ENCODE measurements around the gene ZFP69B. TPM values are rescaled to one million over a fixed set of nuclear protein-coding genes. Genes with fewer than 3 reads are reported as not detected.
"Not testable (repeated sequence)": the region's sequence is repeated elsewhere in the genome, so short reads cannot be mapped to it uniquely, and the experiment has no call there.

ZFP69B gene
- total RNA-seq, 2 donors from 2014 or later, result 1.6 to 2.6 TPM

DNA sequence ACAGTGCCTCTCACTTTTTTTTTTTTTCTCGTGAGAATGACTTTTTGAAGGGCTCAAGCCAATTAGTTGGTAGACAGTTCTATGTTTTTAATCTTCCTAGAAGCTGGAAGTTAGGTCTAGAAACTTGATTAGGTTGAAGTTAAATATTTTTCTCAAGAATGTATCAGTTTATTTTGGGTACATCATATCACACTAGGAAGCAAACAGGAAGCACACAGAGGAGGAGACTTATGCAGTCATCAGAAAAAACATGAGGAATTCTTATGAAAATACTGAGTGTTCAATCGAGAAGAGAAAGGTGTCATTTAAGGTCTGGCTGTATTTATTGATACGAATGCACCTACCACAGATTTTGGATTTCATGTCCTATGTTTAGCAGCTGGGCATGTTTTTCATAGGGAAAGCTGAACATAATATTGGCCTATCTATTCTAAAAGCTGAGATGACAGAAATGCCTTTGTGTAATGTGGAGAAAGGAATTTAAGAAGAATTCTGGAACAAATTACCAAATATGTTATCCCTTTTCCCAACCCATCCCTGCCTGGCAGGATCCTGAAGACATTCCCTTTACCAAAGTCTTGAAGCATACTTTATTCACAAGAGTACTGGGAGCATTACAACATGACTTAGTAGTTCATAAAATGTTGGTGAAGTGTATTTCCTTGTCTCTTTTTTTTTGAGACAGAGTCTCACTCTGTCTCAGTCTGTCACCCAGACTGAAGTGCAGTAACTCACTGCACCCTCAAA lies 17.5 kb upstream of the ZFP69B start:
- DNase-seq (ENCODE audit: low spot score), result no peak
- intact Hi-C loops (cut with DNase I), result no loop called here

DNA sequence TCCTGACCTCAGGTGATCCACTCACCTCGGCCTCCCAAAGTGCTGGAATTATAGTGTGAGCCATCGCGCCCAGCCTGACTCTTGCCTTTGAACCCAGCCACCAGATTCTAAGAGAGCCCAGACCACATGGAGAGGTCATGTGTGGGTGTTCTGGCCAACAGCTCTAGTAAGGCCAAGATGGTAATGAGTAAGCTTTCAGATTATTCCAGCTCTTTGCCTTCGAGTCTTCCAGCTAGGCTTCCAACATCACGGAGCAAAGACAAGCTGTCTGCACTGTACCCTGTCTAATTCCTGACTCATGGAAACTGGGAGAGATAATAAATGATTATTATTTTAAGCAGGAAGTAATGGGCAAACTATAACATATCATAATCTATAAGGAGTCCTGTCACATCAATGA lies 14.8 kb upstream of the ZFP69B start:
- intact Hi-C loops (cut with DNase I), result no loop called here
- DNase-seq (ENCODE audit: low spot score), result no peak

DNA sequence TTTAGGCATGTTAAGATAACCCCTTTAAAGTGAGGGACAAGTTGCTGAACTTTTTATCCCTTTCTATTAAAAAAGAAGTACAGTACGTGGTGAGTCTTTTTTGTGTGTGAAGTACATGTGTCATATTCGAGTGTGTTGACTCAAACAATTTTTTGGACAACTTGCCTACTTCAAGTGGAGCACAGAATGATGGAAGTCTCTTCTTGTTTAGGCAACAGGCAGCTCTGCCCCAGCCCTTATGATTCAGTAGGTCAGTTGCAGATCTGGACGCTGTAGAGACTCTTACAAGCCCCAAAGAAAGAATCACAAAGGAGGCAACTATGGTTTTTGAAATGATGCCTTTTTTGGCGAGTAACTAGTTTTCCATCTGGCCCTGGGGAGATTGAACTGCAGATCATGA lies 14.4 kb upstream of the ZFP69B start:
- DNase-seq (ENCODE audit: low spot score), result no peak
- intact Hi-C loops (cut with DNase I), result no loop called here

DNA sequence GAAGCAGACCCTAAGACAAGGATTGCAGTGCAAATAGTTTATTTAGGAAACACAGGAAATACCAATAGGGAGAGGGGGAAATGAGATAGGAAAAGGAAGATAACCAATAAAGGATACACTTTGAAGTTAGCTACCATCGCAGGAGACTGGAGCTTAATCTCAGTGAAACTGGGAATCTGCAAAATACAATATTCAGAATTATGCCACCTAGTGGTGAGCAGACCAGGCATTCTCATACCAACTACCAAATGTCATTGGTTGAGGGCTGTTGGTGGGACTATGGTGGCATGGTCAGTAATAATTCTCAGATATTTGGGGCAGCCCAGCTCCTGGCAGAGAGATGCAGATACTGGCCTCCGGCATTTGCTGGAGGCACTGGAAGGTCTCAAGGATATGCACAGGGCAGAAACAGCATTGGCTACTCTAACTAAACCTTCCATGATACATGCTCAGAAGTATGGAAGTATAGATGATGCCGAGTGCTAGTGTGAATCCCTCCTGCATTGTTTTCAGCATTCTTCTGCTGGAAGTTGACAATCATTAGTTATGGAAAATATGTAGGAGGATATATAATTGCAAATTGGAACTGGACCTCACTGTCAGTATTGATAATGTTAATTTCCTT lies 11.8 kb upstream of the ZFP69B start:
- DNase-seq (ENCODE audit: low spot score), result no peak
- intact Hi-C loops (cut with DNase I), result no loop called here

DNA sequence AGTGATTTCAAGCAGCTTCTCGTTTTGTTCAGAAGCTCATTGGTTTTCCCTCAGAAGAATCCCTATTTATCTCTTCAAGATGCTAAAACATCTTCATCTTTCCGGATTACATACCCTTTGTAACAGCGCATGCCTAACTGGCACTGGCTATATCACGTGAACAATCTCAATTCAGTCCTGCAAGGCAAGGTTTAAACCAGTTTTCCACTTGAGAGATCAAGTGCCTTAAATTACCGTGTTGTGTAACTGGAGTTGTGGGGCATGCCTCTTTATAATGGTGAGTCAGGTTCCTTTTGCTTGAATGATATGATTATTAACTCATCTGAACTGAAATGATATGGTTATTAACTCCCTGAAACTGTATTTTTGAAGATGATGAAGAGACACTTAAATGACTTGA lies 11.0 kb upstream of the ZFP69B start:
- intact Hi-C loops (cut with DNase I), result no loop called here

DNA sequence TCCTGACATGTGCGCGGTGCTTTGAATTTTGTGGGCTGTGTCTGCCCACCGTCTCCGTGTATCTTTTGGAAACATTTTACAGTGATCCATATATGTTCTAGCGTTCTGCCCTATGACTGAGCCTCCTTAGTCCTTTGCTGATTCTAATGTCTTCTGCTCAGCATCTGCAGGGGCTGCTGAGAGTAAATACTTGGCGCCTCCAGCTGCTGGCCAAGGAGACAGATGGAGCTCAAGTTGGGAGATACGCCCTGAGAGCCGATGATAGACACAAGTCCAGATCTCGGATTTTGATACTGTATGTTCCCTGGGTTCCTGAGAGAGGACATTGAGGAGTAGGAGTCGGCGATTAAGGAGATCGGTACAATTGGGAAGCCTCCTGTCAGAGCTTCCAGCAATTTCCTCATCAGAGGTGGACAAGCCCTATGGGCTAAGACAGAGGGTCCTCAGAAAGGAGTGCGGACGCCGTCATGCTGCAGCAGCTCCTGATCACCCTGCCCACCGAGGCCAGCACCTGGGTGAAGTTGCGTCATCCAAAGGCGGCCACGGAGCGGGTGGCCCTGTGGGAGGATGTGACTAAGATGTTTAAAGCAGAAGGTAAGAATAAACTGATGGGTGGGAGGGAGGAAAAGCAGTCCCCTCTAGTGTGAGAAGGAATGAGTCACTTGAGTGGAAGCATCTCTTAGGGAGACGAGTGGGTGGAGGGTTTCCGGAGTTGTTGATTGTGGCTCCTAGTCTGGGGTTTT lies 390 bp downstream of the ZFP69B start:
- DNase-seq (ENCODE audit: low spot score), result no peak
- intact Hi-C loops (cut with DNase I), result no loop called here

More for the DNA sequence above, 11.0 kb upstream of the ZFP69B start:
- no peak for DNase-seq (ENCODE audit: low spot score)

DNA sequence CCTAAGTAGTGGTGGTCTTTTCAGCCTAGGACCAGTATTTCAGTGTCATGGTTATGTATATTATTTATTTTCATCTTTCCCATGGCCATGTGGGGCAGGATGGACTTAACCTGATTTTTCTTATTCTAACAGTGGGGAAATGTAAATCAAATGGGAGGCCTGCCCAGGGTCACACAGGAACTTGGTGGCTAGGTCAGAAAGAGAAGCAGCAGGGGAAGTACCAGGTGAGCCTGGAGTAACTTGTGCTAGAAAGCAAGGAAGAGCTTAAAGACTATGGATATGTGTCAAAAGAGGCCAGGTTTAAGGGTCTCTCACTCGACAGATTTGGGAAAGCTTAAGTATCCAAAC lies 936 bp downstream of the ZFP69B start:
- DNase-seq (ENCODE audit: low spot score), result no peak
- intact Hi-C loops (cut with DNase I), result no loop called here

DNA sequence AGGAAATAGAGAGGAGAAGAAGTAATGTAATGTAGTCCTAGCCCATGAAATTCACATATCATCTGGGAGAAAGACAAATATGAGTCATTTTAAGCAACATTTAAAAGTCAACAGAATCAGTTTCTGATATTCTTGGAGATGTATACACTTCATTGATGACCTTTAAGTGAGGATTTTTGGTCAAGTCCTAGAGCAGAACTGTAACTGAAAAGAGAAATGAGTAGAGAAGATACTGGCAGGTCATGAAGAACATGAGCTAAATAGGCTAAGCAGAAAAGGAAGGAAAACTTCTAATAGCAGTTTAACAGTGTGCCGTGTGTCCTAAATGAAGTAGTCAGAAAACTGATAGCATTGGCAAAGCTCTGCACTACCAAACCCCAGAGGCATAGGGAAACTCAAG lies 4.6 kb downstream of the ZFP69B start:
- no peak for DNase-seq (ENCODE audit: low spot score)
- intact Hi-C loops (cut with DNase I), result no loop called here

DNA sequence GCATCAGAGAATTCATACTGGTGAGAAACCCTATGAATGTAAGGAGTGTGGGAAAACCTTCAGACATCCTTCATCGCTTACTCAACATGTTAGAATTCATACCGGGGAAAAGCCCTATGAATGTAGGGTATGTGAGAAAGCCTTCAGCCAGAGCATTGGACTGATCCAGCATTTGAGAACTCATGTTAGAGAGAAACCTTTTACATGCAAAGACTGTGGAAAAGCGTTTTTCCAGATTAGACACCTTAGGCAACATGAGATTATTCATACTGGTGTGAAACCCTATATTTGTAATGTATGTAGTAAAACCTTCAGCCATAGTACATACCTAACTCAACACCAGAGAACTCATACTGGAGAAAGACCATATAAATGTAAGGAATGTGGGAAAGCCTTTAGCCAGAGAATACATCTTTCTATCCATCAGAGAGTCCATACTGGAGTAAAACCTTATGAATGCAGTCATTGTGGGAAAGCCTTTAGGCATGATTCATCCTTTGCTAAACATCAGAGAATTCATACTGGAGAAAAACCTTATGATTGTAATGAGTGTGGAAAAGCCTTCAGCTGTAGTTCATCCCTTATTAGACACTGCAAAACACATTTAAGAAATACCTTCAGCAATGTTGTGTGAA lies 12.8 kb downstream of the ZFP69B start:
- no peak for DNase-seq (ENCODE audit: low spot score)
- intact Hi-C loops (cut with DNase I), result no loop called here

DNA sequence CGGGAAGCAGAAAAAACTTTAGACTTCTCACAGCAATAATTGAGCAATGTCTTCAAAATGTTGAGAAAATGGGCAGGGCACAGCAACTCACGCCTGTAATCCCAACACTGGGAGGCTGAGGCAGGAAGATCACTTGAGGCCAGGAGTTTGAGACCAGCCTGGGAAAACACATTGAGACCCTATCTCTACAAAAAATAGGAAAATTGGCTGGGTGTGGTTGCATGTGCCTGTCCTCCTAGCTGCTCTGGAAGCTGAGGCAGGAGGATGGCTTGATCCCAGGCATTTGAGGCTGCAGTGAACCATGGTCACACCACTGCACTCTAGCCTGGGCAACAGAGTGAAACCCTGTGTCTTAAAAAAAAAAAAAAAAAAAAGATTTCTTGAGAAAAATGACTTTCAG lies 19.1 kb downstream of the ZFP69B start:
- intact Hi-C loops (cut with DNase I), result no loop called here
- no peak for DNase-seq (ENCODE audit: low spot score)

DNA sequence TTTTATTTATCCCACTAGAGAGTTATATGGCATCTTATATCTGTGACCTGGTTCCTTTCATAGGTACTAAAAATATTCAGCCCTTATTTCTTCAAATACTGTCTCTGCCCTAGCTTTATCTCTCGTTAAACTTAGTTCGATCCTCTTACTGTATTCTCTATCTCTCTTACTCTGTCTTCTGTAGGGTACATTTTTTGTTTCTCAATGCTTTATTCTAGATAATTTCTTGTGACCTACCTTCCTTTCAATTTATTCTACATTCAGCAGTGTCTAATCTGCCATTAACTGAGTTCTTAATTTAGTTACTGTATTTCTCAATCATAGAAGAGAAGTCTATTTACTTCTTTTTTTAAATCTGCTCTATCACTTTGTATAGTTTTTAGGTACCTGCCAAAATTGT lies 25.0 kb downstream of the ZFP69B start:
- DNase-seq (ENCODE audit: low spot score), result no peak

DNA sequence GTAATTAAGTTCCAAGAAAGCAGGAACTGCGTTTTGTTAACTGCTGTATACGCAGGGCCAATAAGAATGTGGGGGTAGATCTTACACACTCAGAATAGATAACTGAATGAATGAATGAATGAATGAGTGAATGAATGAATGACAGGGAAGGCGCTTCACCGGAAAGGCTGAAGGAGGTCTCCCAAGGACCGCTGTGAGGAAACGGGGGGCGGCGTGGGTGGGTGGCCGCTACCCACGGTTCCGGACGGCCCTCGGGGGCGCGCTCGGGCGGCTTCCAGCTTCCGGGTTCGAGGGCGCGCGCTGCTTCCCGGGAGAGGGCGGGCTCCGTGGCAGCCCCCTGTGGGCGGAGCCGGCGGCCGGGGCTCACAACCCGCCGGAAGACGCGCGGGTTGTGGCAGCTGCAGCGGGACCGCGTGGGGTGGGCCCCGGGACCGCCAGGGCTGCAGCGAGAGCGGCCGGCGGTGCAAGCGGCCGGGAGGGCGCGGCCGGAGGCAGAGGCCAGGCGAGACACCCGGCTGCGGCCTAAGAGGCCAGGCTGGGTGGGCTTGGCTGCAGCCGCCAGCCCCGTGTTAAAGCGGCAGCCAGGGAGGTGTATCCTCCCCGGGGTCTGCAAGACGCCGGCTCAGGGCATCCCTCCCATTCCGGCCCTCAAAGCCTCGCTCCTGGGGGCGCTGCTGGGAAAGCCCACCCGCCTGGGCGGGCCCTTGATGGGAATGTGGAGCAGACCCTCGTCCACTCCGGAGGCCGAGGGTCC lies 26.8 kb downstream of the ZFP69B start, which contains the start of gene ZFP69:
Gene ZFP69, plus strand, starts transcription at position 367 of the 754 bp plus-strand sequence. CDS start 2,072 bp downstream, outside the sequence.
- intact Hi-C loops (cut with DNase I), result no loop called here
- peak; percentile 89 for DNase-seq (ENCODE audit: low spot score)

More for the DNA sequence above, 25.0 kb downstream of the ZFP69B start:
- intact Hi-C loops (cut with DNase I), result no loop called here

DNA sequence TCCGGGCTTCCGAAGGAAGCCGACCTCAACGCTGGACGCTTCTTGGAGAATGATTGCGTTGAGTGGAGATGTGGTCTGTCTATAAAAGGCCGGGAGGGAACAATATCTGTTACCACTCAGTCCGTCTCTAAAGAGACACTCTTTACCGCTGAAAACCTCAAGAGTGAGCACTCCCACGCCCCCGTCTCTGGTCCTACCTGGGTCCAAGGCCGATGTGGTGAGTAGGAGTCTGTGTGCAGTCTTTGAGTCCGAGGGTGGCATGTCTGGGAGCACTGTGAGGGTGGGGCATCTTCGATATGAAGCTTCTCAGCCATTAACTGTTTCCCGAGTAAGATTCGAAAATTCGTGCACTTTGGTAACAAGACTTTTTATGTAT lies 27.4 kb downstream of the ZFP69B start:
- DNase-seq (ENCODE audit: low spot score), result no peak
- intact Hi-C loops (cut with DNase I), result no loop called here

DNA sequence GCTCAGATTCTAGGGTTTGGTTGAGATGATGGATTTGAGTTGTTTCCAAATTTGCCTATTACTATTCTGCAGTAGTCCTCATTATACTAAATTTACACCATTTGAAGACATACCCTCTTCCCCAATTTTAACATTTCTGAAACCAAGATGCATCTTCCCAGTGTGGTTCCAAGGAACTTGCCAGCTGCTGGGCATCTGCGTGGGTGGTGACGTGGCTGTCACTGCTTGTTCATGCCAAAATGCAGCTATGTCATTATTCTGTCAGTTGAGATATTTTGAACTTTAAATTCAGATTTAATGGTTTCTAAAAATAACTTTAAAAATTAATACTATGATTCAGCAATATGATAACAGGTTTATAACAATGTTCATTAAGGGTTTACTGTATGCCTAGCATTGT lies 28.0 kb downstream of the ZFP69B start:
- intact Hi-C loops (cut with DNase I), result no loop called here
- no peak for DNase-seq (ENCODE audit: low spot score)

DNA sequence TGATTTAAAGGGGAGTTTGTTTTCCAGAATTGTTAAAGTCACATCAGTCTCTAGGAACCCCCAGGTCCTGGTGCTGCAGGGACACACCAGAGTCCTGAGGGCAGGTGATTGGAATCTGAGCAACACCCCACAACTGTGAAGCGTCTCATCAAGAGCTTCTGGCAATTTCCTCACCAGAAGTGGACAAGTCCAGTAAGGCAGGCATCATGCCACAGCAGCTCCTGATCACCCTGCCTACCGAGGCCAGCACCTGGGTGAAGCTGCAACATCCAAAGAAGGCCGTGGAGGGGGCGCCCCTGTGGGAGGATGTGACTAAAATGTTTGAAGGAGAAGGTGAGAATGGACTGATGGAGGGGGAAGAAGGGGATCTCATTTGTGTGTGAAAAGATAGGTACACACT lies 28.9 kb downstream of the ZFP69B start:
- intact Hi-C loops (cut with DNase I), result no loop called here
- DNase-seq (ENCODE audit: low spot score), result no peak

DNA sequence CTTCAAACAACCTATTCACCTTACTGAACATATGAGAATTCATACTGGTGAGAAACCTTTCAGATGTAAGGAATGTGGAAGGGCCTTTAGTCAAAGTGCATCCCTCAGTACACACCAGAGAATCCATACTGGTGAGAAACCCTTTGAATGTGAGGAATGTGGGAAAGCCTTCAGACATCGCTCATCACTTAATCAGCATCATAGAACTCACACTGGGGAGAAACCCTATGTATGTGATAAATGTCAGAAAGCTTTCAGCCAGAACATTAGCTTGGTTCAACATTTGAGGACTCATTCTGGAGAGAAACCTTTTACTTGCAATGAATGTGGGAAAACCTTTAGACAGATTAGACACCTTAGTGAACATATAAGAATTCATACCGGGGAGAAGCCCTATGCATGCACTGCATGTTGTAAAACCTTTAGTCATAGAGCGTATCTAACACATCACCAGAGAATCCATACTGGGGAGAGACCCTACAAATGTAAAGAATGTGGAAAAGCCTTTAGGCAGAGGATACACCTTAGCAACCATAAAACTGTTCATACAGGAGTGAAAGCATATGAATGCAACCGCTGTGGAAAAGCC lies 45.1 kb downstream of the ZFP69B start:
- intact Hi-C loops (cut with DNase I), result no loop called here
- DNase-seq (ENCODE audit: low spot score), result no peak

DNA sequence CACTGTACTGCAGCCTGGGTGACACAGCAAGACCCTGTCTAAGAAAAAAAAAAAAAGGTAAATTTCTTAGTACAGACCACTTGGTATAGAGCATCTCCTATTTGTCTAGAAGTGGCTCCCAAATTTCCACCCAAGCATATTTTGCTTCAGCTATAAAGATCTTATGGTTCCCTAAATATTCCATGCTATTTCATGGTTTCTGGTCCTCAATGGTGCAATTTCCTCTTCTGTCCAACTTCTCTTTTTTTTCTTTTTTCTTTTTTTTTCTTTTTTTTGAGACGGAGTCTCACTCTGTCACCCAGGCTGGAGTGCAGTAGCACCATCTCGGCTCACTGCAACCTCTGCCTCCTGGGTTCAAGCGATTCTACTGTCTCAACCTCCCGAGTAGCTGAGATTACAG lies 52.4 kb downstream of the ZFP69B start:
- DNase-seq (ENCODE audit: low spot score); intact Hi-C loops (cut with DNase I): not testable (repeated sequence)

DNA sequence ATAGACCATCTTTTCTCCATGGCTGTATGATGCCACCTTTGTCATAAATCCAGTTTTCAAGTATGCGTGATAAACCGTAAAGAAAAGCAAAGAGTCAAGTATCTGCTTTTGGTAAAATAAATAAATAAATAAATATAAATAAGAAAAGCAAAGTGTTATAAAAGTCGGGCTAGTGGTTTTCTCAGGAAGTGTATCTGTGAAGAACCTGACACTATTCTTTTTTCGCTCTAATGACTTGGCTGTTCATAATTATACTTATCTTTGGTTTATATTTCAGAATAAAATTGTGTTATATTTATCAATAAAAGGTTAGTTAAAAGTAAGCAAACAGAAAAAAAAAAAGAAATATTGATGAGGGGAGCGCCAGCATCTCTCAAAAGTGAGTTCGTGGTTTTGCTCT lies 57.7 kb downstream of the ZFP69B start:
- intact Hi-C loops (cut with DNase I), result no loop called here
- no peak for DNase-seq (ENCODE audit: low spot score)
